ENCODE data around the gene SNIP1.
A peak's percentile ranks its signal among the peaks of the same experiment; 100 is the strongest.
"Not testable (repeated sequence)": the region's sequence is repeated elsewhere in the genome, so short reads cannot be mapped to it uniquely, and the experiment has no call there.

Gene SNIP1

DNA sequence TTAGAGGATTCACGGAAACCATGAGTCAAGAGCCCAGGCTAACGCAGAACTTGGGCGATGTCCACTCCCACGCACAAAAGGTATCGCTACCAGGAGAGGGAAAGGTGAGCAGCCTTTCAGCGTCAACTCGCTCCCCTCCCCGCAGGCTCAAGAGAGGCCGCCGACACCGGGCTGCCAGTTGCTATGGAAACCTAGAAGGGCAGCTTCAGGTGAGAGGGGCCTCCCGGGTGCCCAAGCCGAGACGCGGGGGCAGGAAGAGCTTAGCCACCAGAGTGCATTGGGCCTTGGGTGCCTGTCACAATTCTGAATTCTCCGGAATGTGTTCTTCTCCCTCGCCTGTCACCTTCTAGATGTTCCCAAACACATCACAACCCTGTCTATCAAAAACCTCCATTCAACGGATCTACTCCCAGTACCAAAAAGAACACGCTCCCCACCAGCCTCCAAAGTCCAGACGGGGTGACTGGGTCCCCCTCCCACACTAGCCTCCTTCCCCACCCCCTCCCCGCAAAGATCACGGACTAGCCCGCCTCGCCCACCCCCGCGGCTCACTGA, 40.2 kb downstream of the SNIP1 start:
- DNase-seq (ENCODE audit: low read depth in 1 of 2, low spot score in 1 of 2): peak in 1 of 2 donors; percentile 50

DNA sequence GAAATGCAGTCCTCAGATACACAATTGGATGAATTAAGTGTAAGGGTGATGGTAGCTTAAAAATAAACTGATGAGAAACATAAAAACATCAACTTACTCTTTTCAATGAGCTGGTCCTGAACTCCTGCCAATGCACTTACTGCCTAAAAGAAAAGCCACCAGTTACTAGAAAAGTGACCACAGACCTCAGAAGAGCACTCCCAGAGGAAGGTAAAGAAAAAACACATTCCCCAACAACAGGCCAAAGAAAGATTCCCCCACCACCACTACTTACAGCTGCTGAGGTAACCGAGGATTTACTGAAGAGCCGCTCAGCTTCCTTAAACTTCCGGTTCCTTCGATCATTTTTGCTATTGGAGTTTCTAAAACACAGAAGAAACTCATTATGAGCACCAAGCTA, 44.9 kb downstream of the SNIP1 start:
- no peak for DNase-seq (ENCODE audit: low read depth in 1 of 2, low spot score in 1 of 2)

DNA sequence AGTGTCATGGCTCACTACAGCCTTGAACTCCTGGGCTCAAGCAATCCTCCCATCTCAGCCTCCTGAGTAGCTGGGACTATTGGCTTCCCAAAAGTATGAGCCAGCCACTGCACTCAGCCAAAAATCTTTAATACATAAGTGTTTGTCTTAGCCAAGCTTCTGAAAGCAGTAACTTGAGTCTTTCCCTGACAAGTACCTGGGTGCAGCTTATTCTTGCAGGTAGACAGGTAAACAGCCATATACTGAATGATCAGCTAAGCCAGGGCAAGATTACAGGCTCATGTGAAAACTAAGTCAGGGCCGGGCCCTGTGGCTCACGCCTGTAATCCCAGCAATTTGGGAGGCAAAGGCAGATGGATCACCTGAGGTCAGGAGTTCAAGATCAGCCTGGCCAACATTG, 47.4 kb downstream of the SNIP1 start:
- no peak for DNase-seq (ENCODE audit: low read depth in 1 of 2, low spot score in 1 of 2)

DNA sequence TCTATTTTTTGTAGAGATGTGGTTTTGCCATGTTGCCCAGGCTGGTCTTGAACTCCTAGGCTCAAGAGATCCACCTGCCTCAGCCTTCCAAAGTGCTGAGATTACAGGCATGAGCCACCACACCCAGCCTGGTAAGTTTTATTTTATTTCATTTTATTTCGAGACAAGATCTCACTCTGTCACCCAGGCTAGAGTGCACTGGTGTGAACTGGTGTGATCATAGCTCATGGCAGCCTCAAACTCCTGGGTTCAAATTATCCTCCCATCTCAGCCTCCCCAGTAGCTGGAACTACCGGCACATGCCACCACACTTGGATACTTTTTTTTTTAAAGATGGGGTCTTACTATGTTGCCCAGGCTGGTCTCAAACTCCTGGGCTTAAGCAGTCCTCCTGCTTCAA, 51.3 kb downstream of the SNIP1 start:
- not testable (repeated sequence) for DNase-seq (ENCODE audit: low read depth in 1 of 2, low spot score in 1 of 2)

DNA sequence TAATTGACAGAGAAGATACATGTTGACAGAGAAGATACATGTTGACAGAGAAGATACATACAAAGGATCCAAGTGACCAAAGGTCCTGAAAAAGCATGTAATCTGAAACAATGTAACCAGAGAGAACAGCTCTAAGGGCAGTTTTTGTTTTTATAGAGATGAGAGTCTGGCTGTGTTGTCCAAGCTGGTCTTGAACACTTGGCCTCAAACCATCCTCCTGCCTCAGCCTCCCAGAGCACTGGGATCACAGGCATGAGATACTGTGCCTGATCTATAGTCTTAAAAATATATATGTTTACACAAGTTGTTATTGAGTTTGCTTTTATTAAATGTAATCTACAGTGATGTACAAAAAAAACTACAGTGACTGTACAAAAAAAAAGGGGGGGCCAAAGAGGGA, 52.0 kb downstream of the SNIP1 start:
- no peak for DNase-seq (ENCODE audit: low read depth in 1 of 2, low spot score in 1 of 2)

DNA sequence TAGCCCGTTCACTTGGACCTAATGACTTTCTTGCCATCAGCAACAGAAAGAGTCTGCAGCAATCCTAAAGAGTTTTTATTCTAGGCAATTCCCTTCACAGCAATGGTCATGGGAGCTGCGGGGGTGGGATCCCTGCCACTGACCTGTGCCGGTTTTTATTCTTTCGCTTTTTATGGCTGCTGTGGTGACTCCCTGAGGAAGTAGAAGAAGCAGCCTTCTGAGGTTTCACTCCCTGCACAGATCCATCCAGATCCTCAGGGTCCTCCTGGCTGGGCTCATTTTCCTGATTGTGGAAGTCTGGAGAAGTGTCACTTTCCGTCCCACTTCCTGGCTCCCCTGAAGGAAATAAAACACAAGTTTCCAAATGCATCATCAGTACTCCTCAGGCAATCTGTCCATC, 52.4 kb downstream of the SNIP1 start:
- DNase-seq (ENCODE audit: low read depth in 1 of 2, low spot score in 1 of 2): no peak

DNA sequence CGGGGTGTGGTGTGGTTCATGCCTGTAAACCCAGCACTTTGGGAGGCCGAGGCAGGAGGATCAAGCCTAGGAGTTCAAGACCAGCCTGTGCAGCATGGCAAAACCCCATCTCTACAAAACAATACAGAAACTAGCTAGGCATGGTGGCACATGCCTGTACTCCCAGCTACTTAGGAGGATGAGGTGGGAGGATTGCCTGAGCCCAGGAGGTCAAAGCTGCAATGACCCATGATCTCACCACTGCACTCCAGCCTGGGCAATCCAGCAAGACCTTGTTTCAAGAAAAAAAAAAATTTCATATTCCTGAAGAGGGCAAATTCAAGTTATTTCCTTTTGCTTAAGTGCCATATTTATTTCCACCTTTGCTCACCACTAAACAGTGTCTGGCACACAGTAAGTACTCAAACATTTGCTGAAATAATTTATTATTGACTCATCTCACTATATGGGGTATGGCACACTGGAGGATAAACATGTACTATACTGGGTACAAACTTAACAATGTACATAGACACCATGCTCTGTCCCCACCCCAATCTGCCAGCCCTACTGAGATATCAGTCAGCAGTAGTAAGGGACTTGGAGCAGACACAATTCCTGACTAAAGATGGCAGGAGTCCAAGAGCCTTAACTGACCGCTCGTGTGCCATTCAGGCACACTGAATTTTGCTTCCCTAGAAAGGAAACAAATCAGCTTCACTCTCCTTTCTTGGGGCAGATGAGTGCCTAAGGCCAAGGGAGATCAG, 55.0 kb downstream of the SNIP1 start:
- DNase-seq (ENCODE audit: low read depth in 1 of 2, low spot score in 1 of 2): no peak

DNA sequence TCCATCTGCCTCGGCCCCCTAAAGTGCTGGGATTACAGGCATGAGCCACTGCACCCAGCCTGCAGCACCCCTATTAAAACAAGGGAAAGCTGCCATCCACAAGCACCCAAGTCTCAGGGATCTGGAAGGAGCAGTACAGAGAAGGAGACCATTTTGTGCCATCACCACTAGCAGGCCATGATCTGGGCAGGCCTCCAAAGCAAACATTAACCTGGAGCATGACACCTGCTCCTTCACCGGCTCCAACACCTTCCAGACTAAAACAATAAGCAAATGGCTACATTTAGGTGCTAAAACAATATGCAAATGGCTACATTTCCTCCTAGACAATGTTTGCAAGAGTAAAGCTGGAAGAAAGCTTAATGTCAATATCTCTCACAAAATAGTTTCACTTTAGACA, 56.3 kb downstream of the SNIP1 start:
- DNase-seq (ENCODE audit: low read depth in 1 of 2, low spot score in 1 of 2): no peak

DNA sequence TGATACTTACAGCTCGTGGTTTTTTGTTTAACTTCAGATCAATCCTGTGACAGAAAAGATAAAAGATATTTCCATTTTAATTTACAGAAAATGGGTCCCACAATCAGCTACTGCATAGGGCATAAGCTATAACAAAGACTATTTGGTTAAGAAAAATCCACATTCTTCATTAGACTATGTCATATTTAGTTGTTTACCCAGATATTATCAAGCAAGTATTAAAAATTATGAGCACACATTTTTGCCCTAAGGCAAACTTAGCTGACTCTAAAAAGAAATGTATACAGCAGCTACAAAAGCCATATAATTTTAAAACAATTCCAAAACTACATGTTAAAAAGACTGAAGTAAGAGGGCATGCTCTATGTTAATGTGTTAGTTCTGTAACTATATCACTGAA, 58.2 kb downstream of the SNIP1 start:
- no peak for DNase-seq (ENCODE audit: low read depth in 1 of 2, low spot score in 1 of 2)

DNA sequence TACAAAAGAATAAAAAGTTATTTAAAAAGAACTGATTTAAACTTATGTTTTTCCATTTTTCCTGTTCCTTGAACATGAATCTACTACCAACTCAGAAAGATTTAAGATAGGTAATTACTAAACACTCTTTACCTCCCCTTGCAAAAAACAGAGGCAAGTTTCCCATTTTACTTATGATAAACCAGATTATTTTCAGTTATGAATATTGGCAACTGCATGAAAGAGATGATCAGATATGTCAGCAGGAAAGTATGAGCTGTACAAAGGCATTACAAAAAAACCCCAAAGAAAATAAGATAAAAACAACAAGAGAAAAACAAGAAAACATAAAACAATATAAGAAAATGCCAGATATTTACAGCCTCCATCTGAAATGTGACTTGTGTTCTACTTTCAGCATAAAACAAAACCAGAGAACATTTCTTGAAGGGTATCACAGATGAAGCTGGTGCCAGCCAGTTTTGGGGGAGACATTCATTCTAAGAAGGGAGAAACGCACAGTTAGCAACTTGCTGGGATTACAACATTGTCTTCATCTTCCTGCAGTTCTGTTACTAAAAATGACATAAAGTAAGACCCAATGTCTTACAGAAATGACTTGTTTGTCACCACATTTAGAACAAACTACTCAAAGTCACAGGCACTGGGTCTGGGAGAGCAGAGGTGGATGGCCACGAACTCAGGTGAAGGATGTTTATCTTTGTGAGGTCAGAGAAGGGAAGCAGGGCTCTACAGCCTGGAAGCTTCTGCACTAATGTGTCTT, 60.6 kb downstream of the SNIP1 start:
- no peak for DNase-seq (ENCODE audit: low read depth in 1 of 2, low spot score in 1 of 2)

DNA sequence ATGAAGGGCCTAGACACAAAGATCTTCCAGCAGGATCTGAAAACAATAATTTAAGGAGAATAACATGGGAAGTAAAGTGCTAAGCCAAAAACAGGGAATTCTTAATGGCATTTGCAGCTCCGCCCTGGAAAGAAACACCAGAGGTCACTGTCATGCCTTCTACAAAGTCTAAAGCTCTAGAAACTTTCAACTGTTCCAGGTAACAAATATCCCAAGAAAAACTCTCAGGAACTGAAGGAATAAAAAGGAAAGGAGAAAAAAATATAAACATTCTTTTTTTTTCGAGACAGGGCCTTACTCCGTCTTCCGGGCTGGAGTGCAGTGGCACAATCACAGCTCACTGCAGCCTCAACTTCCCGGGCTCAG, 66.5 kb downstream of the SNIP1 start:
- DNase-seq (ENCODE audit: low read depth in 1 of 2, low spot score in 1 of 2): no peak

DNA sequence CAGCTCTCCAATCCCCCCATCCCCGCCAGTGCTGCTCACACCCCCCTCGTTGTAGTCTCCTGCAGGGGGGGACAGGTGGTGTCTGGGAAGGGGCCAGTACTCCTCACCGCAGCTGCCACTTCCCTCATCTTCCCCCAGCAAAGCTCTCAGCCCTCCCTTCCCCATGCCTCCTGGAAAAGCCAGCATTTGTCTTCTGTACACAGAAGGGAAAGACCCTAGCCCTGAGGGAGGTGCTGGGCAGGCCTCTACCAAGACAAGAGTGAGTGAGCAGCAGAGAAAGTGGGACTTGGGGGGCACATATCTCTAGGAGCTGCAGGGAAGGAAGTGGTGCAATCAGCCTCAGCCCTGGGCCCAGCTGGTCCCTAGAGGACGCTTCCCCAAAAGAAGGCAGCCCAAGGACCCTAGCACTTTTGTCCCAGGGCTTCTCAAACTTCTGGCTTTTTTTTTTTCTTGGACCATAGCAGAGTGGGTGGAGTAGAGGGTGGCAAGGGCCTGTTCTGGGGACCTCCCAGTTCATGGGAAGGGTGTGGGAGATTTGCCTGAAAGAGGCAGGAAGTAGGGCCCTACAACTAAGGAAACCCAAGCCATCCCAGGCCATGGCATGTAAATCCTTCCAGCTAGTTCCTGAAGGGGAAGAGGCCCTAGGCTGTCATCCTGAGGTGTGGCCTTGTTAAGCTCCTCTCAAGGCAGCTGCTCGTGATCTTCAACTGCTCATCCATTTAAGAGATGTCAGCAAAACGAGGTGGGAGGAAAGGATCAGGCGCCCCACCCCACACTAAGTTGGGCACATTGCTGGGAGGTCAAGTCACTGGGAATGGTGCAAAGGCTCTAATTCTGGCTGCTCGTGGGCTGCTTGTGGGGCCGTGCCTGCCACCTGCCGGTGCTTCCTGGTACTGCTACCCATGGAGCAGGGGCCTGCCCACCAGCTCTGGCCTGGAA, 67.1 kb downstream of the SNIP1 start:
- peak; percentile 67 to 72 for DNase-seq (ENCODE audit: low read depth in 1 of 2, low spot score in 1 of 2)

DNA sequence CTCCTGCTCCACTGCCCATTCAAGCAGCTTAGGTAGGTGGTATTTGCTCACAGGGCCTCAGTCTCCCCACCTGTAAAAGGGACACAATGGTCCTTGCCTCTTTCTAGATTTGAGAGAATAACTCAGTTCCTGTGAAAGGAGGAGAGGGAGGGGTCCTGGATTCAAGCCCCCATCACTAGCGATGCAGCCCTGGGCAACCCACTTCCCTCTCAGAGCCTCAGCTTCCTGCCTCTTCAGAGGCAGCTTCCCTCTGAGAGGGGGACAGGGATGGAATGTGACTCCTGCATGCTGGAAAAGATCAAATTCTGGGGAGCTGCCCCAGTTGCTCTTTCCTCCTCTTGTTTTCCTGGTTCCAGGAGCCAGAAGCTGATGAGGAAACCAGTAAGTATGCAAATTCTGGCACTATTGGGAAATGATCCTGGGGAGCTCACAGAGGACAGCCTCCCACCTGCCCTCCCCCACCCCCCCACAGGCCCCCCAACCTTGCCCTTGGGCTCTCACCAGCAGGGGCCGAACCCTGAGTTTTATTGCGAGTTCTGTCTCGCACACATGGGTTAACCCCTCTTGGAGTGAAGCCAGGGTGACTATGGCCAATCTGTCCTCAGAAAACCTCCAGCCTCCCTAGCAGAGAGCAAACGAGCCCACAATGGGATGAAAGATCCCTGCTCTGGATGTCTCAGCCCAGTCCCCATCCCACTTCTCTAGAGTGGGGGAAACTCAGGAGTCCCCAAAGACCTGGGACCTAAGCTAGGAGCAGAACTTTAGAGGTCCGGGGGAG, 68.0 kb downstream of the SNIP1 start:
- DNase-seq (ENCODE audit: low read depth in 1 of 2, low spot score in 1 of 2): no peak

All from activated T-helper 1 cell treated with anti-CD3 and anti-CD28 coated beads, Interleukin-2, amount 50 U/mL, for 16 hours (primary cell).